CD14-positive monocyte (primary cell): ENCODE measurements around the gene CDHR2. TPM values are rescaled to one million over a fixed set of nuclear protein-coding genes. Genes with fewer than 3 reads are reported as not detected.

Experiments used
- DNase-seq, 3 donors: peaks; one replicate each; pipeline ENCODE4 v3.0.0-alpha.2; 2011 to 2022
- H2AFZ ChIP-seq: 2 replicates; pipeline ENCODE4 v1.6.0; 2012; ENCODE audit warnings: mild to moderate bottlenecking, low read depth, low read length, inconsistent platforms; ENCODE audit not compliant: insufficient read depth, poor library complexity, severe bottlenecking
- H3K27ac ChIP-seq, 2 donors: 1 replicate in 1 of 2; 2 replicates in 1 of 2; pipeline ENCODE4 v1.5.1; 2012 to 2013; ENCODE audit warnings: low read length in 2 of 2, control low read depth in 1 of 2, inconsistent platforms in 1 of 2, low read depth in 1 of 2, mild to moderate bottlenecking in 1 of 2
- H3K27me3 ChIP-seq, 2 donors: one replicate each; pipeline versions ENCODE4 v1.6.0 to v1.6.1; 2011 to 2013; ENCODE audit warnings: low read length in 2 of 2; ENCODE audit not compliant: control insufficient read depth in 2 of 2, insufficient read depth in 2 of 2
- H3K36me3 ChIP-seq, 2 donors: replicated peaks in 1 of 2; 1 replicate in 1 of 2; 2 replicates in 1 of 2; pipeline versions ENCODE4 v1.5.1 to v1.6.1; 2012 to 2013; ENCODE audit warnings: low read length in 2 of 2, control low read depth in 1 of 2, inconsistent platforms in 1 of 2, mild to moderate bottlenecking in 1 of 2; ENCODE audit not compliant: insufficient read depth in 2 of 2, control insufficient read depth in 1 of 2
- H3K4me1 ChIP-seq, 2 donors: 1 replicate in 1 of 2; 2 replicates in 1 of 2; pipeline versions ENCODE4 v1.5.1 to v1.6.1; 2012 to 2013; ENCODE audit warnings: low read length in 2 of 2, control low read depth in 1 of 2, inconsistent platforms in 1 of 2, mild to moderate bottlenecking in 1 of 2, moderate library complexity in 1 of 2; ENCODE audit not compliant: insufficient read depth in 2 of 2, control insufficient read depth in 1 of 2
- H3K4me2 ChIP-seq: replicated peaks from 2 replicates; pipeline ENCODE3; 2012; ENCODE audit warnings: low read length, moderate library complexity, mild to moderate bottlenecking; ENCODE audit not compliant: poor library complexity, severe bottlenecking; ENCODE audit errors: extremely low read depth
- H3K4me3 ChIP-seq, 3 experiments: fragments of 200-600 bp in 1 of 3; sonication (generic) in 1 of 3; replicated peaks in 1 of 3; 1 replicate in 2 of 3; 2 replicates in 1 of 3; pipeline ENCODE4 v1.5.1; 2011 to 2013; ENCODE audit warnings: low read length in 3 of 3, mild to moderate bottlenecking in 3 of 3, control low read depth in 2 of 3, low read depth in 2 of 3, inconsistent platforms in 1 of 3, moderate library complexity in 1 of 3
- H3K79me2 ChIP-seq: 2 replicates; pipeline ENCODE4 v1.6.0; 2012; ENCODE audit warnings: mild to moderate bottlenecking, control low read depth, inconsistent platforms, low read length, moderate library complexity; ENCODE audit not compliant: insufficient read depth
- H3K9ac ChIP-seq: 2 replicates; pipeline ENCODE4 v1.6.0; 2017; ENCODE audit warnings: low read length, mild to moderate bottlenecking; ENCODE audit not compliant: insufficient read depth, poor library complexity, severe bottlenecking
- H3K9me3 ChIP-seq, 2 donors: replicated peaks in 1 of 2; 1 replicate in 1 of 2; 2 replicates in 1 of 2; pipeline versions ENCODE4 v1.5.1 to v1.6.1; 2012 to 2013; ENCODE audit warnings: low read length in 2 of 2, control low read depth in 1 of 2; ENCODE audit not compliant: control insufficient read depth in 1 of 2, insufficient read depth in 1 of 2
- H4K20me1 ChIP-seq: 2 replicates; pipeline ENCODE4 v1.6.0; 2012; ENCODE audit warnings: mild to moderate bottlenecking, low read length, control low read depth, moderate library complexity; ENCODE audit not compliant: insufficient read depth
- H3K27ac Mint-ChIP-seq, 7 donors: one replicate each; pipeline ENCODE4 v1.8.0; 2020; ENCODE audit warnings: mild to moderate bottlenecking in 7 of 7, mixed read lengths in 7 of 7, moderate library complexity in 6 of 7, inconsistent platforms in 2 of 7
- H3K27me3 Mint-ChIP-seq, 3 donors: one replicate each; pipeline ENCODE4 v1.8.0; 2021 to 2022; ENCODE audit warnings: low read depth in 3 of 3, mild to moderate bottlenecking in 3 of 3, mixed read lengths in 3 of 3, moderate library complexity in 3 of 3, inconsistent platforms in 1 of 3
- H3K36me3 Mint-ChIP-seq, 2 donors: one replicate each; pipeline ENCODE4 v1.8.0; 2020; ENCODE audit warnings: mixed read lengths in 2 of 2, inconsistent platforms in 1 of 2, mild to moderate bottlenecking in 1 of 2
- H3K4me1 Mint-ChIP-seq: one replicate; pipeline ENCODE4 v1.8.0; 2020; ENCODE audit warnings: mild to moderate bottlenecking, mixed read lengths
- H3K4me3 Mint-ChIP-seq, 2 donors: one replicate each; pipeline ENCODE4 v1.8.0; 2020; ENCODE audit warnings: mild to moderate bottlenecking in 2 of 2, mixed read lengths in 2 of 2, moderate library complexity in 1 of 2
- H3K9me3 Mint-ChIP-seq, 7 donors: one replicate each; pipeline ENCODE4 v1.8.0; 2020 to 2022; ENCODE audit warnings: mixed read lengths in 7 of 7, mild to moderate bottlenecking in 6 of 7, moderate library complexity in 6 of 7, inconsistent platforms in 2 of 7
- CTCF ChIP-seq: fragments of 200-600 bp; IDR thresholded peaks from one replicate; pipeline ENCODE4 v1.8.0; 2022; ENCODE audit warnings: antibody characterized with exemption, mild to moderate bottlenecking
- WGBS: methylation state at CpG from one replicate; pipeline ENCODE4 v1.1.5; 2013; ENCODE audit warnings: missing lambda C conversion rate; ENCODE audit not compliant: insufficient coverage; 5-methylcytosine and 5-hydroxymethylcytosine counted together
- intact Hi-C, 2 donors: fragments of 100-400 bp; cut with micrococcal nuclease; formaldehyde crosslinking; loops; one replicate each; pipeline versions ENCODE4 v1.15.0 to v1.15.1; 2023
- polyA plus RNA-seq, 3 donors: library from polyadenylated mRNA; depleted of rRNA in 1 of 3; unstranded in 2 of 3; stranded (reverse) in 1 of 3; fragments of 300-500 nt in 2 of 3; fragments of >200 nt in 1 of 3; fragmentation: Illumina TruSeq in 2 of 3; gene quantifications; 1 replicate in 2 of 3; 2 replicates in 1 of 3; pipeline ENCODE4 v1.2.3, GENCODE V29; 2012 to 2021

CDHR2 gene
- polyA plus RNA-seq, 3 donors, result 0.12 TPM; not detected in 2

- Histone ChIP-seq H3K9me3 (no peaks in the 10 kb centered on the region), H3K4me1 (peaks cover 48 to 72% of the 10 kb centered on the region in 2 donors), H3K27me3 (peaks cover 0 to 3% of the 10 kb centered on the region in 2 donors), H4K20me1 (no peaks in the 10 kb centered on the region), H3K79me2 (peaks cover 31% of the 10 kb centered on the region), H3K4me2 (no peak overlapping the region), H3K27ac (no peak overlapping the region), H3K36me3 (no peaks in the 10 kb centered on the region), H3K9ac (no peak overlapping the region), H3K4me3 (no peak overlapping the region), H2AFZ (no peak overlapping the region)
- Mint-ChIP-seq H3K36me3 (peaks cover 0 to 12% of the 10 kb centered on the region in 2 donors), H3K4me3 (no peak overlapping the region), H3K9me3 (no peaks in the 10 kb centered on the region), H3K4me1 (peaks cover 60% of the 10 kb centered on the region), H3K27ac (peak overlapping the region in 2 of 7 donors; percentile 25 to 40), H3K27me3 (peaks cover 1 to 7% (median 3%) of the 10 kb centered on the region in 3 donors)
- intact Hi-C loops, result loop anchor here in 1 of 2 donors (10.0 kb wide), 1 partner anchor 349 kb away; the partner anchor contains the start of gene HK3
- DNase-seq, result no peak
- WGBS, result 76% methylated on average over 6 of the region's 13 CpGs
- no peak for TF ChIP-seq CTCF
Measured at GRCh38 chr5:176545737-176546509, 3.2 kb upstream of the CDHR2 start.

GRCh38 chr5:176547802-176548201, 1.3 kb upstream of the CDHR2 start:
- Mint-ChIP-seq H3K27me3 (peaks cover 7 to 21% (median 14%) of the 10 kb centered on the region in 3 donors), H3K27ac (peak overlapping the region; percentile 57 to 91 (median 83)), H3K4me3 (no peak overlapping the region), H3K4me1 (peaks cover 49% of the 10 kb centered on the region), H3K36me3 (peaks cover 0 to 12% of the 10 kb centered on the region in 2 donors), H3K9me3 (no peaks in the 10 kb centered on the region)
- H3K27ac ChIP-seq, result peak overlapping the region; percentile 32 to 67
- H3K9me3 ChIP-seq, result no peaks in the 10 kb centered on the region
- peaks cover 0 to 4% of the 10 kb centered on the region in 2 donors for H3K27me3 ChIP-seq
- peak; percentile 70 to 83 (median 81) for DNase-seq
- 68% methylated on average over 3 of the region's 8 CpGs for WGBS
- no peaks in the 10 kb centered on the region for H4K20me1 ChIP-seq
- intact Hi-C loops, result loop anchor here in 1 of 2 donors (10.0 kb wide), 1 partner anchor 347 kb away; the partner anchor contains the start of gene HK3
- H3K4me1 ChIP-seq, result peaks cover 31 to 56% of the 10 kb centered on the region in 2 donors
- H2AFZ ChIP-seq, result no peak overlapping the region
- H3K79me2 ChIP-seq, result peaks cover 21% of the 10 kb centered on the region
- TF ChIP-seq CTCF, result no peak
- H3K36me3 ChIP-seq, result no peaks in the 10 kb centered on the region
- no peak overlapping the region for H3K4me2 ChIP-seq
- H3K9ac ChIP-seq, result no peak overlapping the region
- H3K4me3 ChIP-seq, result no peak overlapping the region
